Measurements from ENCODE around the gene RSPH10B. TPM values are rescaled to one million over a fixed set of nuclear protein-coding genes. Genes with fewer than 3 reads are reported as not detected.
"Not testable (repeated sequence)": the region's sequence is repeated elsewhere in the genome, so short reads cannot be mapped to it uniquely, and the experiment has no call there.

The RSPH10B gene
- total RNA-seq, 4 donors from 2014 or later = 1.1 to 1.6 TPM; not detected in 2

DNA sequence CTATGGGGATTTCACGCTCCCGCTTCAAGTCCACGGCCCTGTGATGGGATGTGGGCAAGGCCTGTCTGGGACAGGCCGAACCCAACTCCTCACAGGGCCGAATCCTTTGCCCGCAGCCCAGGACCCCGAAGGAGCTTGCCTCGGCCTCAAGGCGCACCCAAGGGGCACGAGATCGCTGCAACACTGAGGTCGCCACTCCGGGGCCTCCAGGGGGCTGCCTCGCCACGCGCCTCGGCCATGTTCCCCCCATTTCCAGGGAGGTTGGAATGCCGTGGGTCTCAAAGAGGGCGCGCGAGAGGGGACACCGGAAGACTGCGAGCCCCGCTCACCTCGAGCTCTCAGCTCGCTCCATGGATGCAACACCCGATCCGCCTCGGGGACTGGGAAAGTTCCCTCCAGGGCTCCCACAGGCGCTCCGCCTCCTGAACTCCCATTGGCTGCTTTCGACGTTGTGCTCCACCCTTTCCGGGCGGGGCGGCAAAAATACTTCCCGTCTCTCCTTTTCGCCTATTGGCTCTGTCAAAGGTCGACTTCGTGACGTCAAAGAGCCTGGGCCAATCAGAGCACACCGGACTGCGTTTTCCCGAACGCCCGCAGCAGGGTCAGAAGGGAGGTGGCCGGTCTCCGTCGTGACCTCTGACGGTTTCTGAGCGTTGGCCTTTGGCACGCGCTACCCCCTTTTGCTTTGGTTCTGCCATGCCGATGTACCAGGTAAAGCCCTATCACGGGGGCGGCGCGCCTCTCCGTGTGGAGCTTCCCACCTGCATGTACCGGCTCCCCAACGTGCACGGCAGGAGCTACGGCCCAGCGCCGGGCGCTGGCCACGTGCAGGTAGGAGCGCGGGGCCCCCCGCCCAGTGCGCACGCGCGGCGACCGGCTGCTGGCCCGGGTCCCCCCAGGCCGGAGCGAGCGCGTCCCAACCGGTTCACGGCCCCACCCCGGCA is 38.5 kb upstream of the RSPH10B start, which contains the start of the genes AIMP2 and PMS2:
TSS of gene AIMP2 (plus strand) at position 605 of the 944 bp plus-strand sequence. CDS start at position 697, 92 bp downstream.
TSS of gene PMS2 (minus strand) at position 382 of the 944 bp plus-strand sequence. CDS start at position 352, 30 bp downstream.
- Histone ChIP-seq H3K27ac (peak within 1 kb of the TSS; percentile 72 to 86), H3K27me3 (no peaks in the 10 kb centered on the region), H3K36me3 (no peaks in the 10 kb centered on the region), H3K9me3 (no peaks in the 10 kb centered on the region), H3K4me3 (peak within 1 kb of the TSS; percentile 59 to 79), H3K4me1 (no peaks in the 10 kb centered on the region)
- intact Hi-C loops (cut with DNase I; ENCODE audit: low total_unique reads) = no loop called here
- TF ChIP-seq POLR2A (IDR thresholded peaks at IDR 0.05) = peak; percentile 38 to 65
- TF ChIP-seq, protein P1, sequence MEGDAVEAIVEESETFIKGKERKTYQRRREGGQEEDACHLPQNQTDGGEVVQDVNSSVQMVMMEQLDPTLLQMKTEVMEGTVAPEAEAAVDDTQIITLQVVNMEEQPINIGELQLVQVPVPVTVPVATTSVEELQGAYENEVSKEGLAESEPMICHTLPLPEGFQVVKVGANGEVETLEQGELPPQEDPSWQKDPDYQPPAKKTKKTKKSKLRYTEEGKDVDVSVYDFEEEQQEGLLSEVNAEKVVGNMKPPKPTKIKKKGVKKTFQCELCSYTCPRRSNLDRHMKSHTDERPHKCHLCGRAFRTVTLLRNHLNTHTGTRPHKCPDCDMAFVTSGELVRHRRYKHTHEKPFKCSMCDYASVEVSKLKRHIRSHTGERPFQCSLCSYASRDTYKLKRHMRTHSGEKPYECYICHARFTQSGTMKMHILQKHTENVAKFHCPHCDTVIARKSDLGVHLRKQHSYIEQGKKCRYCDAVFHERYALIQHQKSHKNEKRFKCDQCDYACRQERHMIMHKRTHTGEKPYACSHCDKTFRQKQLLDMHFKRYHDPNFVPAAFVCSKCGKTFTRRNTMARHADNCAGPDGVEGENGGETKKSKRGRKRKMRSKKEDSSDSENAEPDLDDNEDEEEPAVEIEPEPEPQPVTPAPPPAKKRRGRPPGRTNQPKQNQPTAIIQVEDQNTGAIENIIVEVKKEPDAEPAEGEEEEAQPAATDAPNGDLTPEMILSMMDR (IDR thresholded peaks at IDR 0.05) = peak in 1 of 4 experiments; percentile 10
- peak; percentile 98 to 99 for DNase-seq

DNA sequence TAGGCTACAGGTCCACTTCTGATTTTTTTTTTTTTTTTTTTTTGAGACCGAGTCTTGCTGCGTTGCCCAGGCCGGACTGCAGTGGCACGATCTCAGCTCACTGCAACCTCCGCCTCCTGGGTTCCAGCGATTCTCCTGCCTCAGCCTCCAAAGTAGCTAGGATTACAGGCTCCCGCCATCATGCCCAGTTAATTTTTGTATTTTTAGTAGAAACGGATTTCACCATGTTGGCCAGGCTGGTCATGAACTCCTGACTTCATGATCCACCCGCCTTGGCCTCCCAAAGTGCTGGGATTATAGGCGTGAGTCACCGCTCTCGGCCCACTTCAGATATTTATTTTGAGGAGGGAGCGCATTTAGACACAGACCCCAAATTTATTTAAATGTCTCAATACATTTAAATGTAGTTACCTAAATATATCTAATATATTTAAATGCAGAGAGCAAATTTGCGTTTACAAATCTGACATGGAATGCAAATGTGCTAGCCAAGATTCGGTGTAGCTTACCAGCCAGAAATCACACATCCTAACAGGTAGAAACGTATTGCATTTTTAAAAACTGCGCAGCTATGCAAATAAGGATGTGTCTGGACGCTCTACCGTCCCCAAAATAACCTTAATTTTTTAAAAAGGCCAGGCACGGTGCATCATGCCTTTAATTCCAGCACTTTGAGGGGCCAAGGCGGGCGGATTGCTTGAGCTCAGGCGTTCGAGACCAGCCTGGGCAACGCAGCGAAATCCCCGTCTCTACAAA is 37.5 kb upstream of the RSPH10B start:
- Histone ChIP-seq H3K27ac (peak overlapping the region; percentile 72 to 86), H3K4me3 (peak overlapping the region; percentile 59 to 79)
- intact Hi-C loops (cut with DNase I; ENCODE audit: low total_unique reads); H3K9me3 ChIP-seq; H3K27me3 ChIP-seq; H3K36me3 ChIP-seq; H3K4me1 ChIP-seq; DNase-seq: not testable (repeated sequence)

DNA sequence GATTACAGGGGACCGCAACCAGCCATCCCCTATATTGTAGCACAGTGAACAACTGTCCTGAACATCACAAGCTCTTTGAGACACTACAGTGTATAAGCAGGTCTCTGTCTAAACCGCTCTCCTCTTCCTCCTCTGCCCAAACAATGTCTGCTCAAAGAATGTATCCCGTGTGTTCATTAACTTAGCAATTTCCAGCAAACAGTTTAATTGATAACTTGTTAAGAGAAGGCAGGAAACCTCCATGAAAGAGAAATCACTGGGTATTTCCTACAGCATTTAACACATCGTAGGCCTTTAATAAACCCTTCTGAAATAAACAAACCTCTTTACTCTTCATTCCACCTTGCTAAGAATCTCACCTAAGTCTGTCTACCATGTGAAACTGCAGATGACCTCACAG is 36.9 kb upstream of the RSPH10B start:
- no peaks in the 10 kb centered on the region for H3K27me3 ChIP-seq
- H3K36me3 ChIP-seq = no peaks in the 10 kb centered on the region
- no peaks in the 10 kb centered on the region for H3K9me3 ChIP-seq
- TF ChIP-seq POLR2A (IDR thresholded peaks at IDR 0.05) = no peak
- TF ChIP-seq, protein P1 (IDR thresholded peaks at IDR 0.05) = no peak
- no peaks in the 10 kb centered on the region for H3K4me1 ChIP-seq
- intact Hi-C loops (cut with DNase I; ENCODE audit: low total_unique reads) = no loop called here
- no peak for DNase-seq
- H3K4me3 ChIP-seq = no peak overlapping the region
- no peak overlapping the region for H3K27ac ChIP-seq

GRCh38 chr7:5997210-5997808 is 26.8 kb upstream of the RSPH10B start:
- peak overlapping the region in 1 of 2 donors; percentile 31 for H3K27ac ChIP-seq
- no peaks in the 10 kb centered on the region for H3K36me3 ChIP-seq
- no peak overlapping the region for H3K4me3 ChIP-seq
- intact Hi-C loops (cut with DNase I; ENCODE audit: low total_unique reads) = no loop called here
- peak; percentile 56 to 61 for DNase-seq
- H3K4me1 ChIP-seq = no peaks in the 10 kb centered on the region
- no peaks in the 10 kb centered on the region for H3K27me3 ChIP-seq
- no peak for TF ChIP-seq POLR2A (IDR thresholded peaks at IDR 0.05)
- TF ChIP-seq, protein P1 (IDR thresholded peaks at IDR 0.05) = peak; percentile 60 to 68 (median 68)
- H3K9me3 ChIP-seq = no peaks in the 10 kb centered on the region

DNA sequence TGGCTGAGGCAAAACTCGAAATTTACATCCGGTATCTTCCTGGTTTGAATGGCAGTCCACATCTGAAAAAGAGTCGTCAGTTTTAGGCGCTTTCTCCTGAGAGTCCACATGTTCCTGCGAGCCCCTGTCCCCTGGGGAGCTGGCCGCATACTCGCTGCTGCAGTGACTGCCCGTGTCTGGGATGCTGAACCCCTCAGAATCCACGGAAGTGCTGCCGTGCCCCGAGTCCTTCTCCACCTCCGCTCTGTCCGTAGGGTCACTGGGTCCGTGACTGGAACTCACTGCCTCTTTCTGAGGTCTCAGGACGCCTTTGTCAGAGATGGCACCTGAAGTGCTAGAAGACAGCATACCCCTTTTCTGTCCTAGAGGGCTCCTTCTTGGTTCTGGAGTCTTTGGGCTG is 16.6 kb upstream of the RSPH10B start:
- H3K4me1 ChIP-seq; DNase-seq; intact Hi-C loops (cut with DNase I; ENCODE audit: low total_unique reads); H3K4me3 ChIP-seq; H3K9me3 ChIP-seq; H3K36me3 ChIP-seq; H3K27me3 ChIP-seq; H3K27ac ChIP-seq: not testable (repeated sequence)

DNA sequence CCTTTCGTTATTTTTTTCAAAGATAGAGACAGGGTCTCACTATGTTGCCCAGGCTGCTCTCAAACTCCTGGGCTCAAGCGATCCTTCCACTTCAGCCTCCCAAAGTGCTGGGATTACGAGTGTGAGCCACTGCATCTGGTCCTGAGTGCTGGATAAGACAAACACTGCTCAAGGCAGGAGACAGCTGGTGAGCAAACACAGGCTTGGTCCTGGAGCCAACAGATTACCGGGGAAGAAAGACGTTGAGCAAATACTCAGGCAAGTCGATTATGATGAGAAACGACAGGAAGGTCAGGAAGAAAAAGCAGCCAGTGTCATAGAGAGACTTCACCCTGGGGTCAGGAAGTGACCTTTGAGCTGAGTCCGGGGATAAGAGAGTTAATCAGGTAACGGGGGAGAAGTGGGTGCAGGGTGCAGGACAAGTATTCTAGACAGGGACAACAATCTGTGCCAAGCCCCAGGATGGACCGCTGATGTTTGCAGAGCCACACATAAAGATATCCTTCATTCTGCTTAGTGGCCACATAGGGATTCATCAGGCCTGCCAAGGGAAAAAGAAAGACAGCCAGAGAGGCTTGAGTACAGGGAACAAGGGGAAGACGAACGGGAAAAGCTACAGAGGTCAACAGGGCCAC is 9.3 kb upstream of the RSPH10B start:
- H3K27me3 ChIP-seq; H3K27ac ChIP-seq; intact Hi-C loops (cut with DNase I; ENCODE audit: low total_unique reads); H3K36me3 ChIP-seq; DNase-seq; H3K4me1 ChIP-seq; H3K4me3 ChIP-seq; H3K9me3 ChIP-seq: not testable (repeated sequence)

DNA sequence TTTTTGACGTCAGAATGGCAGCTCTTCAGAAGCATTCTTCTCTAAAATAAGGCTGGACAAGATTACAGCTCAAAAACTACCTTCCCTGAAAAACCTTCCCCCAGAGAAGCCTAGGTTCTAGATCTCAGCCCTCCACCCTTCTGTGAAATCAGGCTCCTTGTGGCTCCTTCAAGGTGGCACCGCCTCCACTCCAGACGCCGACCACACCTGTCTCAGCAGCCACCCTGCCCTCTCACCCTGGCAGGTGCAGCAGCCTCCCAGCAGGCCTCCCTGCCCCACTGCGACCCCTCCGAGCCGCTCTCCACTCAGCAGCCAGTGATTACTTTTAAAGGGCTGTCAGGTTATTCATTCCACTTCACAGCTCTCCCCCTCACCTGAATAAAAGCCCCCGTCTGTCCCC is 3.1 kb upstream of the RSPH10B start:
- H3K27ac ChIP-seq; intact Hi-C loops (cut with DNase I; ENCODE audit: low total_unique reads); H3K27me3 ChIP-seq; H3K36me3 ChIP-seq; DNase-seq; H3K4me3 ChIP-seq; H3K4me1 ChIP-seq; H3K9me3 ChIP-seq: not testable (repeated sequence)

DNA sequence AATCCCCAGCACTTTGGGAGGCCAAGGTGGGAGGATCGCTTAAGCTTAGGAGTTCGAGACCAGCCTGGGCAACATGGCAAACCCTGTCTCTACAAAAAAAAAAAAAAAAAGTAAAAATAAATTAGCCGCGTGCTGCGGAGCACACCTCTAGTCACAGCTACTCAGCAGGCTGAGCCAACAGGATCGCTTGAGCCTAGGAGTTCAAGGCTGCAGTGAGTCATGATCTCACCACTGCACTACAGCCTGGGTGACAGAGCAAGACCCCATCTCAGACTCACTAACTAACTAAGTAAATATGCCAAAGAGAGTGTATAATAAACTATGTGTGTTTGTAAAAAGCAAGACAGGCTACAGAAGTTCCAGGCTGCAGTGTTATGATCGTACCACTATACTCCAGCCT is 6.7 kb downstream of the RSPH10B start:
- H3K4me3 ChIP-seq; intact Hi-C loops (cut with DNase I; ENCODE audit: low total_unique reads): not testable (repeated sequence)

GRCh38 chr7:5963205-5963604 is 7.3 kb downstream of the RSPH10B start:
- H3K27ac ChIP-seq; H3K27me3 ChIP-seq; H3K36me3 ChIP-seq; H3K4me3 ChIP-seq; H3K4me1 ChIP-seq; DNase-seq; H3K9me3 ChIP-seq; intact Hi-C loops (cut with DNase I; ENCODE audit: low total_unique reads): not testable (repeated sequence)

More for the DNA sequence above, 6.7 kb downstream of the RSPH10B start:
- DNase-seq, H3K9me3 ChIP-seq, H3K27ac ChIP-seq, H3K27me3 ChIP-seq, H3K36me3 ChIP-seq, H3K4me1 ChIP-seq: not testable (repeated sequence)

Data from uterus (tissue), 4 donors.